Measurements from ENCODE around the gene PGD. TPM values are rescaled to one million over a fixed set of nuclear protein-coding genes. Genes with fewer than 3 reads are reported as not detected.
A peak's percentile ranks its signal among the peaks of the same experiment; 100 is the strongest.
"Not testable (repeated sequence)": the region's sequence is repeated elsewhere in the genome, so short reads cannot be mapped to it uniquely, and the experiment has no call there.

The PGD gene
- total RNA-seq, 1 donor from 2014 or later, result 52.4 TPM

- FAIRE-seq (no peak), DNase-seq (ENCODE audit: low read depth) (no peak)
- H3K36me3 ChIP-seq (ENCODE audit: control insufficient read depth, insufficient read depth, low read length), result peaks cover 13% of the 10 kb centered on the region
- H3K4me3 ChIP-seq (ENCODE audit: low read depth, low read length), result no peak overlapping the region
- H3K27me3 ChIP-seq (ENCODE audit: control insufficient read depth, insufficient read depth, low read length), result no peaks in the 10 kb centered on the region
- TF ChIP-seq CTCF (IDR thresholded peaks at IDR 0.05; ENCODE audit: insufficient read depth, low read length, severe bottlenecking), result no peak
These were observed 22.8 kb downstream of the PGD start for GRCh38 chr1:10421637-10422036.

GRCh38 chr1:10424034-10424433, 25.2 kb downstream of the PGD start:
- TF ChIP-seq CTCF (IDR thresholded peaks at IDR 0.05; ENCODE audit: insufficient read depth, low read length, severe bottlenecking), result no peak
- no peak overlapping the region for H3K4me3 ChIP-seq (ENCODE audit: low read depth, low read length)
- FAIRE-seq (no peak), DNase-seq (ENCODE audit: low read depth) (no peak)
- H3K27me3 ChIP-seq (ENCODE audit: control insufficient read depth, insufficient read depth, low read length), result no peaks in the 10 kb centered on the region
- peaks cover 5% of the 10 kb centered on the region for H3K36me3 ChIP-seq (ENCODE audit: control insufficient read depth, insufficient read depth, low read length)

GRCh38 chr1:10424651-10425050, 25.8 kb downstream of the PGD start:
- no peak for FAIRE-seq

GRCh38 chr1:10425826-10426534, 27.1 kb downstream of the PGD start:
- not testable (repeated sequence) for DNase-seq (ENCODE audit: low read depth); H3K4me3 ChIP-seq (ENCODE audit: low read depth, low read length); FAIRE-seq; H3K36me3 ChIP-seq (ENCODE audit: control insufficient read depth, insufficient read depth, low read length); H3K27me3 ChIP-seq (ENCODE audit: control insufficient read depth, insufficient read depth, low read length)

More at GRCh38 chr1:10424651-10425050, 25.8 kb downstream of the PGD start:
- no peak for DNase-seq (ENCODE audit: low read depth)
- no peak overlapping the region for H3K4me3 ChIP-seq (ENCODE audit: low read depth, low read length)
- TF ChIP-seq CTCF (IDR thresholded peaks at IDR 0.05; ENCODE audit: insufficient read depth, low read length, severe bottlenecking), result no peak
- peaks cover 3% of the 10 kb centered on the region for H3K36me3 ChIP-seq (ENCODE audit: control insufficient read depth, insufficient read depth, low read length)
- H3K27me3 ChIP-seq (ENCODE audit: control insufficient read depth, insufficient read depth, low read length), result no peaks in the 10 kb centered on the region

- not testable (repeated sequence) for FAIRE-seq; H3K4me3 ChIP-seq (ENCODE audit: low read depth, low read length); DNase-seq (ENCODE audit: low read depth); H3K36me3 ChIP-seq (ENCODE audit: control insufficient read depth, insufficient read depth, low read length); H3K27me3 ChIP-seq (ENCODE audit: control insufficient read depth, insufficient read depth, low read length)
These were observed 27.6 kb downstream of the PGD start for GRCh38 chr1:10426535-10426848.

GRCh38 chr1:10428984-10429383, 30.1 kb downstream of the PGD start:
- no peak for TF ChIP-seq CTCF (IDR thresholded peaks at IDR 0.05; ENCODE audit: insufficient read depth, low read length, severe bottlenecking)
- H3K4me3 ChIP-seq (ENCODE audit: low read depth, low read length), result no peak overlapping the region
- no peaks in the 10 kb centered on the region for H3K36me3 ChIP-seq (ENCODE audit: control insufficient read depth, insufficient read depth, low read length)
- no peak for FAIRE-seq
- DNase-seq (ENCODE audit: low read depth), result no peak
- H3K27me3 ChIP-seq (ENCODE audit: control insufficient read depth, insufficient read depth, low read length), result no peaks in the 10 kb centered on the region

- FAIRE-seq (no peak), DNase-seq (ENCODE audit: low read depth) (no peak)
- Histone ChIP-seq H3K36me3 (ENCODE audit: control insufficient read depth, insufficient read depth, low read length) (no peaks in the 10 kb centered on the region), H3K4me3 (ENCODE audit: low read depth, low read length) (peak overlapping the region; percentile 95), H3K27me3 (ENCODE audit: control insufficient read depth, insufficient read depth, low read length) (no peaks in the 10 kb centered on the region)
- TF ChIP-seq CTCF (IDR thresholded peaks at IDR 0.05; ENCODE audit: insufficient read depth, low read length, severe bottlenecking), result no peak
These were observed 31.0 kb downstream of the PGD start for GRCh38 chr1:10429868-10430215.
